CD4-positive, alpha-beta memory T cell (primary cell): ENCODE data around the gene ZIC2. TPM values are rescaled to one million over a fixed set of nuclear protein-coding genes. Genes with fewer than 3 reads are reported as not detected.

Experiments used
- CTCF ChIA-PET: fragments of 350-600 bp; sonication (Branson Sonifier 250); formaldehyde crosslinking; loops from one replicate; lab custom pipeline; 2021; ENCODE audit warnings: inconsistent platforms; ENCODE audit not compliant: partially characterized antibody; lab: Charles Lee
- POLR2A ChIA-PET: fragments of 350-600 bp; sonication (Branson Sonifier 250); formaldehyde crosslinking; loops from one replicate; lab custom pipeline; 2021; ENCODE audit not compliant: partially characterized antibody; lab: Charles Lee
- DNase-seq, 5 donors: peaks; one replicate each; pipeline versions ENCODE4 v3.0.0 to v3.0.0-alpha.2; 2020 to 2022; ENCODE audit warnings: mixed read lengths in 1 of 5
- H3K27ac ChIP-seq: one replicate; pipeline ENCODE4 v1.7.0; 2013; ENCODE audit warnings: low read depth, low read length
- H3K27me3 ChIP-seq: 2 replicates; pipeline ENCODE4 v1.7.0; 2013; ENCODE audit warnings: mild to moderate bottlenecking, low read length, moderate library complexity; ENCODE audit not compliant: insufficient read depth
- H3K36me3 ChIP-seq: 2 replicates; pipeline ENCODE4 v1.7.0; 2013; ENCODE audit warnings: mild to moderate bottlenecking, low read length, moderate library complexity; ENCODE audit not compliant: insufficient read depth
- H3K4me1 ChIP-seq: 2 replicates; pipeline ENCODE4 v1.7.0; 2013; ENCODE audit warnings: mild to moderate bottlenecking, low read length, moderate library complexity; ENCODE audit not compliant: insufficient read depth
- H3K4me3 ChIP-seq, 2 donors: one replicate each; pipeline ENCODE4 v1.7.0; 2013; ENCODE audit warnings: low read length in 2 of 2, mild to moderate bottlenecking in 1 of 2
- H3K9me3 ChIP-seq, 2 donors: one replicate each; pipeline ENCODE4 v1.7.0; 2013; ENCODE audit warnings: low read length in 2 of 2, control low read depth in 1 of 2; ENCODE audit not compliant: control insufficient read depth in 1 of 2
- H3K27ac Mint-ChIP-seq, 7 donors: one replicate each; pipeline ENCODE4 v1.8.0; 2020 to 2021; ENCODE audit warnings: mixed read lengths in 7 of 7, mild to moderate bottlenecking in 6 of 7, inconsistent platforms in 3 of 7, moderate library complexity in 3 of 7
- H3K27me3 Mint-ChIP-seq, 2 donors: one replicate each; pipeline ENCODE4 v1.8.0; 2020 to 2021; ENCODE audit warnings: mixed read lengths in 2 of 2
- H3K36me3 Mint-ChIP-seq, 2 donors: one replicate each; pipeline ENCODE4 v1.8.0; 2020 to 2021; ENCODE audit warnings: mixed read lengths in 2 of 2, inconsistent platforms in 1 of 2, mild to moderate bottlenecking in 1 of 2
- H3K4me1 Mint-ChIP-seq, 4 donors: one replicate each; pipeline ENCODE4 v1.8.0; 2020 to 2021; ENCODE audit warnings: mixed read lengths in 4 of 4, mild to moderate bottlenecking in 1 of 4
- H3K4me3 Mint-ChIP-seq, 8 donors: one replicate each; pipeline ENCODE4 v1.8.0; 2020 to 2021; ENCODE audit warnings: mixed read lengths in 8 of 8, mild to moderate bottlenecking in 7 of 8, moderate library complexity in 6 of 8, inconsistent platforms in 3 of 8
- H3K9me3 Mint-ChIP-seq, 8 donors: one replicate each; pipeline ENCODE4 v1.8.0; 2020 to 2021; ENCODE audit warnings: mixed read lengths in 8 of 8, mild to moderate bottlenecking in 5 of 8, inconsistent platforms in 3 of 8, moderate library complexity in 1 of 8
- intact Hi-C: fragments of 100-400 bp; cut with micrococcal nuclease; formaldehyde crosslinking; loops from one replicate; pipeline ENCODE4 v1.15.1; 2023
- polyA plus RNA-seq, 2 donors: library from polyadenylated mRNA; unstranded; fragments of 300-500 nt; fragmentation: Illumina TruSeq; gene quantifications; one replicate each; pipeline ENCODE4 v1.2.3, GENCODE V29; 2021
- total RNA-seq, 2 experiments: library from RNA; stranded (reverse); gene quantifications; one replicate each; pipeline ENCODE4 v1.2.3, GENCODE V29; 2021

Gene ZIC2
- total and polyA plus RNA-seq, 4 experiments from 2014 or later, result not detected

DNA sequence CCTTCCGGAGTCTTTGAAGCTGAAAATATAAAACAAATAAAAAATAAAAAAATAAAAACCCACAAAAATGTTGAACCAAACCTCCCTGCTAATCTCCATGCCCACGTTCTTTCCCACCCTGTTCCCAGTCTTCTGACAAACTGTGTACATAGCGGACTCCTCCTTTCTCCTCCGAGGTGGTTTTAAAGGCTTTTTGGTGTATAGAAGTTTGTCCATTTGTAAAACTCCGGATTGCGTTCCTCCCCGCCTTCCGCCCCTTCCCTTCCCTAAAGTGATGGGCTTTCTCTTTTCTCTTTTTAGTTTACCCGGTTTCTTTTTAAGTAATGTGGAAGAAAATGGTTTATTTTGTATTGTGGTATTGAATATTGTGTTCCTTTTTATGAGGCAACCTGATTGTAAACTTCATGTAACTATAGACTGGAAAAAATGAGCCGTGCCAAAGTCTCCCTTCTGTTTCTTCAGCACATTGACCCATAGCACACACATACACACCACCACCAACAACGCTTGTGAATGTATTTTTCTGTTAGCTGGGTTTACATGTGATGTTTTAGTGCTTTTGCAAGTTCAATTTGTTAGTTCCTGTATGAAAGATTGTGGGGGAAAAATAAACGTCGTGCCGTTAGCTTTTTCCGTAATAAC lies 4.4 kb downstream of the ZIC2 start:
- Histone ChIP-seq H3K27me3 (peaks cover 78% of the 10 kb centered on the region), H3K36me3 (no peaks in the 10 kb centered on the region), H3K4me3 (no peak overlapping the region), H3K27ac (no peak overlapping the region), H3K4me1 (peaks cover 32% of the 10 kb centered on the region), H3K9me3 (no peaks in the 10 kb centered on the region)
- H3K9me3 Mint-ChIP-seq, result peaks cover 0 to 55% (median 29%) of the 10 kb centered on the region in 8 donors
- POLR2A ChIA-PET, result interaction anchor here (1.1 to 3.6 kb wide), 6 partner anchors 8 to 329 kb away, joined by 4 to 11 read pairs (median 8); no protein-coding TSS in a partner anchor
- peaks cover 13 to 48% (median 29%) of the 10 kb centered on the region in 4 donors for H3K4me1 Mint-ChIP-seq
- H3K36me3 Mint-ChIP-seq, result peaks cover 0 to 11% of the 10 kb centered on the region in 2 donors
- H3K27me3 Mint-ChIP-seq, result peaks cover 54 to 57% of the 10 kb centered on the region in 2 donors
- CTCF ChIA-PET, result interaction anchor here (1.3 to 1.8 kb wide), 2 partner anchors 10 to 70 kb away, joined by 3 to 9 read pairs; no protein-coding TSS in a partner anchor
- DNase-seq, result peak in 1 of 5 donors; percentile 14
- intact Hi-C loops, result no loop called here
- peak overlapping the region in 7 of 8 donors; percentile 34 to 77 (median 60) for H3K4me3 Mint-ChIP-seq
- H3K27ac Mint-ChIP-seq, result peak overlapping the region in 6 of 7 donors; percentile 32 to 96 (median 91)

DNA sequence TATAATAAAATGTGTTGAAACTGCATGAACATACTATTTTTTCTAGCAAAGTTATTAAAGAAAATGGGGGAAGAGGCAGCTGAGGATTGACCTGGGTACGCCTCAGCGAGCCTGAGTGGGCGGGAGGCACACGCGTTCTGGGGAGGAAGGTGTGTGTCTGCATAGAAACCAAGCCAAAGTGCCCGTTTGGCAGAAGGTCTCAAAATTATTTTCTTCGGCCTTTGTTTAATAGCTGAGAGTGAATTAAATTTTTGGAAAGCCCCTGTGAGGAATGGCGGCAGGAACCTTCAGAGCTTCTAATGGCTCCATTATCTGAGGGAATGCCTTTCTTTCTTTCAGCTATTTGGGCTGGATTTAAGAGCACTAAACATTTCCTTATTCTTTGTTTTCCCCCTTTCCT lies 5.2 kb downstream of the ZIC2 start:
- no peaks in the 10 kb centered on the region for H3K9me3 ChIP-seq
- DNase-seq, result no peak
- H3K4me1 ChIP-seq, result peaks cover 32% of the 10 kb centered on the region
- peaks cover 0 to 55% (median 29%) of the 10 kb centered on the region in 8 donors for H3K9me3 Mint-ChIP-seq
- H3K27me3 ChIP-seq, result peaks cover 85% of the 10 kb centered on the region
- intact Hi-C loops, result no loop called here
- H3K27ac Mint-ChIP-seq, result peak overlapping the region in 3 of 7 donors; percentile 56 to 96 (median 93)
- no peak overlapping the region for H3K27ac ChIP-seq
- H3K27me3 Mint-ChIP-seq, result peaks cover 56 to 62% of the 10 kb centered on the region in 2 donors
- H3K4me3 ChIP-seq, result no peak overlapping the region
- H3K36me3 Mint-ChIP-seq, result peaks cover 0 to 11% of the 10 kb centered on the region in 2 donors
- peak overlapping the region in 1 of 8 donors; percentile 46 for H3K4me3 Mint-ChIP-seq
- CTCF ChIA-PET, result interaction anchor here (1.3 to 1.8 kb wide), 2 partner anchors 10 to 71 kb away, joined by 3 to 9 read pairs; no protein-coding TSS in a partner anchor
- H3K4me1 Mint-ChIP-seq, result peaks cover 13 to 48% (median 29%) of the 10 kb centered on the region in 4 donors
- no peaks in the 10 kb centered on the region for H3K36me3 ChIP-seq
- POLR2A ChIA-PET, result interaction anchor here (1.0 to 2.9 kb wide), 7 partner anchors 9 to 330 kb away, joined by 3 to 10 read pairs (median 5); no protein-coding TSS in a partner anchor

DNA sequence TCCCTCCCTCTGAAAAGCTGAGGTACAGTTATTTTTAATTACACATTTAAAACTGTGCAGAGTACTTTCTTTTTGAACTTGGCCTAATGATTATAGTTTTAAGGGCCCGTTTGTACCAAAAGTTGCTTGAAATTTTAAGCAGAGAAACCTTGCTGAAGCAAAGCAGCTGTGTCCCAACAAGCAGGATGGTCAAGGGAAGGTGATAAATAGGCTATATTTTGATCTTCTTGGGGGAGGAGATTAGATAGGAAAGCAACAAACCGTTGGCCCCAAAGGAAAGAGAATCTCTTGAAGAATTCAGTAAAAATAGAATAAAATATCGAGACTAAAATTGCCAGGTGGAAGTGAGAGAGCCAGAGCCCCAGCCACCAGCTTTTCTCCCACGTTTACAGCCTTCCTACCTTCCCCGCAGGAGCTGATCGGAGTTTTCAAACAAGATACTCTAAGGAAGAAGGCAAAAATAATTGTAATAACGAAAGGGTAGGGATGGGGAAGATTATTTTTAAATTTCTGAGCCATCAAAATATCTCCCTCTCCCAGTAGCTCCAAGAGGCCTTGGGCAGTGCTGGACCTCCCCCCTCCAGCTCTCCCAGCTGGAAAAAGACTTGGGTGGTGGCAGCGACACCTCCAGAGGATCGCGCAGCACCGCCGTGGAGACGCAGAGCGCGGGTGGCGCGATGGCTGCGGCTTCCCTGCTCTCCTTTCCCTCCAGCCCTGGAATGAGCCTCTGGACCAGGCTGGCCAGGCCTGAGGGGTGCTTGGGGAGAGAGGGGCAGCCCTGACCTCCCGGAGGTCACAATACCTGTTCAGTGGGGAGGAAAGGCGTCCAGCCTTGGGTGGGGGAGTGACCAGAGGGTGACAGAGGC lies 5.8 kb downstream of the ZIC2 start:
- H3K4me1 Mint-ChIP-seq, result peaks cover 13 to 48% (median 29%) of the 10 kb centered on the region in 4 donors
- intact Hi-C loops, result no loop called here
- no peak overlapping the region for H3K27ac ChIP-seq
- H3K9me3 Mint-ChIP-seq, result peaks cover 0 to 61% (median 29%) of the 10 kb centered on the region in 8 donors
- H3K36me3 ChIP-seq, result no peaks in the 10 kb centered on the region
- no peaks in the 10 kb centered on the region for H3K9me3 ChIP-seq
- no peak overlapping the region for H3K4me3 ChIP-seq
- ChIA-PET CTCF (interaction anchor here (1.3 to 1.8 kb wide), 2 partner anchors 9 to 72 kb away, joined by 3 to 9 read pairs; no protein-coding TSS in a partner anchor), POLR2A (interaction anchor here (1.0 to 2.9 kb wide), 7 partner anchors 9 to 331 kb away, joined by 3 to 10 read pairs (median 5); no protein-coding TSS in a partner anchor)
- peak overlapping the region in 2 of 7 donors; percentile 56 to 93 for H3K27ac Mint-ChIP-seq
- H3K4me1 ChIP-seq, result peaks cover 28% of the 10 kb centered on the region
- peaks cover 91% of the 10 kb centered on the region for H3K27me3 ChIP-seq
- peaks cover 0 to 11% of the 10 kb centered on the region in 2 donors for H3K36me3 Mint-ChIP-seq
- DNase-seq, result no peak
- peaks cover 61 to 66% of the 10 kb centered on the region in 2 donors for H3K27me3 Mint-ChIP-seq
- H3K4me3 Mint-ChIP-seq, result peak overlapping the region in 2 of 8 donors; percentile 26 to 46

DNA sequence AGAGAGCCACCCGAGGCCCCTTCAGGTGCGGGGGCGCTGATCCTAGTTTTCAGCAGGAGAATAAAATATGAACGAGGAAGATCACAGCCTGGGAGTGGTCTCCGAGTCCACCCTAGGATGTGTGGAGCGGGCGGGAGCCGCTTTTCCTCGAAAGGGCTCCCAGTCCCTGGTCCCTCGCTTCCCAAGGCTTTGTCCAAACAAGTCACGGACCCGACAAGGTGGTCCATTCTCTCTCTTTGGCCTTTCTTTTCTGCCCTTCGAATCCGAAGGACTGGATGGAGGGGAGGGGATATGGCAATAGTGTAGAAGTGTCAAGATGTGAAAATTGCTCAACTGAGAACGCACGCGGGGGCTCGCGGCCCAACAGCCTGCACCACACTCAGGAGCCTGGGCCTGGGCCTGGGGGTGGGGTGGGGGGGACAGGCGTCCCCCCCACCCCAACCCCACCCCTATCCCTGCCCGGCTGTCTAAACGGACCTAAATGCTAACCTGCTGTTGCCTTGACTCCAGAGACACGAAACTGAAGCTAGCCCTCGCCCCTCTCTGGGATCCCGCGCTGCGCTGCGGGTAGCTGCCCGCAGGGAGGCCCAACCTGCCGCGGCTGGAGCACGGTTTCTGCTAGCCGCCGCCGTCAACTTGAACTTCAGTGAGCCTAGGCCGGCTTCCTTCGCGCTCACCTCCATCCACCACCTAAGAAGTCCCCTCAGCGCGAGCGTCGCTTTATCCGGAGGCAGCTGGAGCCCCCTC lies 7.1 kb downstream of the ZIC2 start:
- intact Hi-C loops, result no loop called here
- peak overlapping the region in 2 of 7 donors; percentile 83 to 93 for H3K27ac Mint-ChIP-seq
- Histone ChIP-seq H3K4me1 (peaks cover 20% of the 10 kb centered on the region), H3K4me3 (no peak overlapping the region), H3K9me3 (no peaks in the 10 kb centered on the region), H3K27ac (no peak overlapping the region), H3K36me3 (no peaks in the 10 kb centered on the region), H3K27me3 (peaks cover 91% of the 10 kb centered on the region)
- ChIA-PET CTCF (no interaction called here), POLR2A (interaction anchor here (1.1 to 2.0 kb wide), 4 partner anchors 8 to 22 kb away, joined by 3 to 5 read pairs (median 4); no protein-coding TSS in a partner anchor)
- peak overlapping the region in 6 of 8 donors; percentile 10 to 67 (median 22) for H3K4me3 Mint-ChIP-seq
- H3K4me1 Mint-ChIP-seq, result peaks cover 12 to 34% (median 23%) of the 10 kb centered on the region in 4 donors
- DNase-seq, result peak in 1 of 5 donors; percentile 23
- peaks cover 0 to 48% (median 23%) of the 10 kb centered on the region in 8 donors for H3K9me3 Mint-ChIP-seq
- H3K27me3 Mint-ChIP-seq, result peaks cover 63 to 66% of the 10 kb centered on the region in 2 donors
- H3K36me3 Mint-ChIP-seq, result peaks cover 0 to 11% of the 10 kb centered on the region in 2 donors

DNA sequence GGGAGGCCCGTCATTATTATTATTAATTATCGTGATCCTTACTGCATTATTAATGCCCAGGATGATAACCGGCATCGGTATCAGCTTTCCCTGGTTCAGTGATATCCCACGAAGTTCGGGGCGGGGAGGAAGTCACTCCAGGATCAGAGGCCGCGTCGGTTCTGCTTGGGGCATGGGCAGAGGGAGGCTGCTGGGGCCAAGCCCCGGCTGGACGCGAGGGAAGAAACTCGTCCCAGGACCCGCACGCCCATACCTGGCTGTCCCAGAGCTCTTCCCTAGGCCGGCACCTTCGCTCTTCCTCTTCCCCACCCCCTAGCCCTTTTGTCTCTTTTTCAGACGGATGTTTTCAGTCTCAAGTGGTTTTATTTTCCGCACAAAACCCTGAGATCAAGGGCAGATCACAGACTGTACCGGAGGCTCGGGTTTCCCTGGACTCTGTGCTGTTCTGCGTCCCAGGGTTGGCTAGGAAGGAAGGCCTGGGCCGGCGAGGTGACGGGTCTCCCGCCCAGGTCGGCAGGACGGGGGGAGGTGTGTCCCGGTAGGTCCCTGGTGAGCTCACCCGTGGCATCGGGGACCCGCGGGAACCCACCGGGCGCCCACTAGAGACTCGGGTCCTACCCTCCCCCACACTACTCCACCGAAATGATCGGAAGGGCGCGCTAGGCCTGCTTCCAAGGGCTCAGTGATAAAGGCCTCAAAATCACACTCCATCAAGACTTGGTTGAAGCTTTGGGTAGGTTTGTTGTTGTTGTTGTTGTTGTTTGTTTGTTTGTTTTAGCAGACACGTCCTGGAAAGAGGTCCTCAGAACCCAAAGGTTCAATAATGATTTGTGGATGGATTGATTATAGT lies 7.9 kb downstream of the ZIC2 start:
- peak overlapping the region; percentile 12 to 70 (median 52) for H3K4me3 Mint-ChIP-seq
- peaks cover 91% of the 10 kb centered on the region for H3K27me3 ChIP-seq
- peaks cover 20% of the 10 kb centered on the region for H3K4me1 ChIP-seq
- H3K36me3 Mint-ChIP-seq, result peaks cover 0 to 7% of the 10 kb centered on the region in 2 donors
- peaks cover 58 to 66% of the 10 kb centered on the region in 2 donors for H3K27me3 Mint-ChIP-seq
- H3K4me1 Mint-ChIP-seq, result peaks cover 12 to 34% (median 21%) of the 10 kb centered on the region in 4 donors
- H3K9me3 Mint-ChIP-seq, result peaks cover 0 to 40% (median 19%) of the 10 kb centered on the region in 8 donors
- no peaks in the 10 kb centered on the region for H3K9me3 ChIP-seq
- H3K4me3 ChIP-seq, result no peak overlapping the region
- H3K27ac Mint-ChIP-seq, result peak overlapping the region in 4 of 7 donors; percentile 42 to 93 (median 82)
- H3K36me3 ChIP-seq, result no peaks in the 10 kb centered on the region
- intact Hi-C loops, result no loop called here
- H3K27ac ChIP-seq, result no peak overlapping the region
- peak in 1 of 5 donors; percentile 30 for DNase-seq
- POLR2A ChIA-PET, result interaction anchor here (1.1 to 1.5 kb wide), 4 partner anchors 8 to 23 kb away, joined by 3 to 5 read pairs (median 4); partner anchors contain the start of gene ZIC2
- CTCF ChIA-PET, result no interaction called here
